ENCODE data around the gene ADCY3. TPM values are rescaled to one million over a fixed set of nuclear protein-coding genes. Genes with fewer than 3 reads are reported as not detected.

ADCY3 gene
- total and polyA plus RNA-seq, 10 of the 15 experiments (the other 5 are each of a cell fraction or from before 2014, with no cell fraction given), result 2.8 to 102 (median 50.4) TPM

DNA sequence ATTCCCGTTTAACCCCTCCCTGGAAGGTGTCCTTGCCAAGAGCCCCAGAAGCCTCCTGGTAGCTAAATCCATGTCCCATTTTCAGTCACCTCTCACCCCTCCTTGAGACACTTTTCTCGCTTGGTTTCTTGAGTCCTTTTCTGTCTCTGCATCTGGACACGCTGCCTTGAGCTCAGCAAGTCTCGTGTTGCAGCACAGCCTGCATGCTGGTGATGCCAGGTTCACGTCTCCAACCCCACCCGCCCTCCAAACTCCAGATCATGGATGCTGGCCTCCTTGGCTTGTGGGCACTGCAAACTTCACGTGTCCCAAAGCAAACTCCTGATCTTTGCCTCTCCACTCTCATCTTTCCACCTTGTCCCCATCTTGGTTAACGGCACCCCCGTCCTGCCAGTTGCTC lies 87.5 kb downstream of the ADCY3 start (continued):
- TF ChIP-seq EGR1 (IDR thresholded peaks at IDR 0.05; ENCODE audit: borderline replicate concordance in 1 of 2, low read depth in 2 of 2, low read length in 2 of 2) (no peak), HDAC2 (IDR thresholded peaks at IDR 0.05) (no peak), NR2F1 (conservative IDR thresholded peaks at IDR 0.05) (no peak), BRCA1 (IDR thresholded peaks at IDR 0.05; ENCODE audit: low read depth, low read length) (no peak)
- TF ChIP-seq, protein P1, sequence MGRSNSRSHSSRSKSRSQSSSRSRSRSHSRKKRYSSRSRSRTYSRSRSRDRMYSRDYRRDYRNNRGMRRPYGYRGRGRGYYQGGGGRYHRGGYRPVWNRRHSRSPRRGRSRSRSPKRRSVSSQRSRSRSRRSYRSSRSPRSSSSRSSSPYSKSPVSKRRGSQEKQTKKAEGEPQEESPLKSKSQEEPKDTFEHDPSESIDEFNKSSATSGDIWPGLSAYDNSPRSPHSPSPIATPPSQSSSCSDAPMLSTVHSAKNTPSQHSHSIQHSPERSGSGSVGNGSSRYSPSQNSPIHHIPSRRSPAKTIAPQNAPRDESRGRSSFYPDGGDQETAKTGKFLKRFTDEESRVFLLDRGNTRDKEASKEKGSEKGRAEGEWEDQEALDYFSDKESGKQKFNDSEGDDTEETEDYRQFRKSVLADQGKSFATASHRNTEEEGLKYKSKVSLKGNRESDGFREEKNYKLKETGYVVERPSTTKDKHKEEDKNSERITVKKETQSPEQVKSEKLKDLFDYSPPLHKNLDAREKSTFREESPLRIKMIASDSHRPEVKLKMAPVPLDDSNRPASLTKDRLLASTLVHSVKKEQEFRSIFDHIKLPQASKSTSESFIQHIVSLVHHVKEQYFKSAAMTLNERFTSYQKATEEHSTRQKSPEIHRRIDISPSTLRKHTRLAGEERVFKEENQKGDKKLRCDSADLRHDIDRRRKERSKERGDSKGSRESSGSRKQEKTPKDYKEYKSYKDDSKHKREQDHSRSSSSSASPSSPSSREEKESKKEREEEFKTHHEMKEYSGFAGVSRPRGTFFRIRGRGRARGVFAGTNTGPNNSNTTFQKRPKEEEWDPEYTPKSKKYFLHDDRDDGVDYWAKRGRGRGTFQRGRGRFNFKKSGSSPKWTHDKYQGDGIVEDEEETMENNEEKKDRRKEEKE (IDR thresholded peaks at IDR 0.05), result no peak
- TF ChIP-seq, protein P2, sequence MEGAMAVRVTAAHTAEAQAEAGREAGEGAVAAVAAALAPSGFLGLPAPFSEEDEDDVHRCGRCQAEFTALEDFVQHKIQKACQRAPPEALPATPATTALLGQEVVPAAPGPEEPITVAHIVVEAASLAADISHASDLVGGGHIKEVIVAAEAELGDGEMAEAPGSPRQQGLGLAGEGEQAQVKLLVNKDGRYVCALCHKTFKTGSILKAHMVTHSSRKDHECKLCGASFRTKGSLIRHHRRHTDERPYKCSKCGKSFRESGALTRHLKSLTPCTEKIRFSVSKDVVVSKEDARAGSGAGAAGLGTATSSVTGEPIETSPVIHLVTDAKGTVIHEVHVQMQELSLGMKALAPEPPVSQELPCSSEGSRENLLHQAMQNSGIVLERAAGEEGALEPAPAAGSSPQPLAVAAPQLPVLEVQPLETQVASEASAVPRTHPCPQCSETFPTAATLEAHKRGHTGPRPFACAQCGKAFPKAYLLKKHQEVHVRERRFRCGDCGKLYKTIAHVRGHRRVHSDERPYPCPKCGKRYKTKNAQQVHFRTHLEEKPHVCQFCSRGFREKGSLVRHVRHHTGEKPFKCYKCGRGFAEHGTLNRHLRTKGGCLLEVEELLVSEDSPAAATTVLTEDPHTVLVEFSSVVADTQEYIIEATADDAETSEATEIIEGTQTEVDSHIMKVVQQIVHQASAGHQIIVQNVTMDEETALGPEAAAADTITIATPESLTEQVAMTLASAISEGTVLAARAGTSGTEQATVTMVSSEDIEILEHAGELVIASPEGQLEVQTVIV (IDR thresholded peaks at IDR 0.05; ENCODE audit: borderline replicate concordance, partially characterized antibody), result no peak

DNA sequence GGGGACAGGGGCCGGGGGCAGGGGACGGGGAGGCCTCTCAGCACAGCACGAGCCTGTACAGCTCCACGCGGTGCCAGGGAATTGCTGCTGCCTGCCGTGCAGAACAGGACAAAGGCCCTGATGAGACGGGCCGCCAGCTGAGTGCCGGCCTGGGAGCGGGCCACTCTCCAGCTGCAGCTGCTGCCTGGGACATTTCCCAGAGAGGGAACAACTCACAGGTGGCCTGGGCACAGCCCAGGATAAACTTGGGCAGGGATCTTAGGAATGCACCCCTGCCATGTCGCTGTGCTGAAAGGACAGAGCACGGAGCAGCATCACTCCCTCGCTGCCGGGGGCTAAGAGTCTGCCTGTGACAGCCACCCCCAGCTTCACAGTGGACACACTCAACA lies 88.0 kb downstream of the ADCY3 start:
- ATAC-seq (no peak), DNase-seq (ENCODE audit: low read depth, low spot score) (no peak), FAIRE-seq (no peak)
- no peaks in the 10 kb centered on the region for H3K9me3 ChIP-seq (replicated peaks; ENCODE audit: control insufficient read depth, insufficient read depth, low read length)
- H2AFZ ChIP-seq (ENCODE audit: control insufficient read depth, low read depth, low read length), result no peak overlapping the region
- CTCF ChIA-PET, result interaction anchor here (1.7 kb wide), 1 partner anchor 421 kb away, joined by 6 read pairs; no protein-coding TSS in a partner anchor
- no peaks in the 10 kb centered on the region for H3K4me1 ChIP-seq (ENCODE audit: control insufficient read depth, insufficient read depth, low read length)
- H3K4me2 ChIP-seq (ENCODE audit: control insufficient read depth, insufficient read depth), result no peak overlapping the region
- POLR2A ChIA-PET, result no interaction called here
- no peak overlapping the region for H3K27ac ChIP-seq (ENCODE audit: control insufficient read depth, insufficient read depth)
- H3K27me3 ChIP-seq (replicated peaks in 1 of 2; ENCODE audit: control insufficient read depth in 2 of 2, insufficient read depth in 2 of 2, low read length in 1 of 2), result no peaks in the 10 kb centered on the region
- peaks cover 3 to 4% of the 10 kb centered on the region in 2 experiments; a peak in 3 of 4 replicates for H3K36me3 ChIP-seq (ENCODE audit: control insufficient read depth in 2 of 2, insufficient read depth in 2 of 2, low read length in 1 of 2)
- H3K4me3 ChIP-seq, result no peak overlapping the region
- H4K20me1 ChIP-seq (ENCODE audit: control insufficient read depth, insufficient read depth), result no peaks in the 10 kb centered on the region; the same call in 1 of the 2 replicates
- in situ Hi-C loops (cut with MboI) (no loop called here), intact Hi-C loops (cut with micrococcal nuclease; ENCODE audit: unreplicated experiment) (no loop called here)
- H3K9ac ChIP-seq (ENCODE audit: control insufficient read depth, insufficient read depth, low read length), result no peak overlapping the region
- SMC1A ChIA-PET (ENCODE audit: uncharacterized antibody, unreplicated experiment), result no interaction called here
- BruUV-seq (replicated peaks), result no TSS peak
- 98% methylated on average over 5 of the region's 14 CpGs for WGBS (ENCODE audit: insufficient coverage, insufficient replicate concordance, low lambda C conversion rate, missing lambda C conversion rate)
- no peaks in the 10 kb centered on the region for H3K79me2 ChIP-seq (ENCODE audit: control insufficient read depth, insufficient read depth, low read length)
- RAD21 ChIA-PET (ENCODE audit: unreplicated experiment), result no interaction called here
- TF ChIP-seq DPF2 (IDR thresholded peaks at IDR 0.05) (no peak), NRF1 (conservative IDR thresholded peaks at IDR 0.05; ENCODE audit: low read depth, low read length) (no peak), ETV6 (conservative IDR thresholded peaks at IDR 0.05 in 1 of 2, IDR thresholded peaks at IDR 0.05 in 1 of 2; ENCODE audit: borderline replicate concordance in 1 of 2, low read depth in 1 of 2) (no peak), MTA3 (IDR thresholded peaks at IDR 0.05; ENCODE audit: borderline replicate concordance, low read length) (no peak), JUND (IDR thresholded peaks at IDR 0.05; ENCODE audit: low read depth, low read length) (no peak)
- TF ChIP-seq, protein P3, sequence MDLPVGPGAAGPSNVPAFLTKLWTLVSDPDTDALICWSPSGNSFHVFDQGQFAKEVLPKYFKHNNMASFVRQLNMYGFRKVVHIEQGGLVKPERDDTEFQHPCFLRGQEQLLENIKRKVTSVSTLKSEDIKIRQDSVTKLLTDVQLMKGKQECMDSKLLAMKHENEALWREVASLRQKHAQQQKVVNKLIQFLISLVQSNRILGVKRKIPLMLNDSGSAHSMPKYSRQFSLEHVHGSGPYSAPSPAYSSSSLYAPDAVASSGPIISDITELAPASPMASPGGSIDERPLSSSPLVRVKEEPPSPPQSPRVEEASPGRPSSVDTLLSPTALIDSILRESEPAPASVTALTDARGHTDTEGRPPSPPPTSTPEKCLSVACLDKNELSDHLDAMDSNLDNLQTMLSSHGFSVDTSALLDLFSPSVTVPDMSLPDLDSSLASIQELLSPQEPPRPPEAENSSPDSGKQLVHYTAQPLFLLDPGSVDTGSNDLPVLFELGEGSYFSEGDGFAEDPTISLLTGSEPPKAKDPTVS (IDR thresholded peaks at IDR 0.05; ENCODE audit: low read depth, low read length), result no peak
- TF ChIP-seq, protein P4, sequence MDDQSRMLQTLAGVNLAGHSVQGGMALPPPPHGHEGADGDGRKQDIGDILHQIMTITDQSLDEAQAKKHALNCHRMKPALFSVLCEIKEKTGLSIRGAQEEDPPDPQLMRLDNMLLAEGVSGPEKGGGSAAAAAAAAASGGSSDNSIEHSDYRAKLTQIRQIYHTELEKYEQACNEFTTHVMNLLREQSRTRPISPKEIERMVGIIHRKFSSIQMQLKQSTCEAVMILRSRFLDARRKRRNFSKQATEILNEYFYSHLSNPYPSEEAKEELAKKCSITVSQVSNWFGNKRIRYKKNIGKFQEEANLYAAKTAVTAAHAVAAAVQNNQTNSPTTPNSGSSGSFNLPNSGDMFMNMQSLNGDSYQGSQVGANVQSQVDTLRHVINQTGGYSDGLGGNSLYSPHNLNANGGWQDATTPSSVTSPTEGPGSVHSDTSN (IDR thresholded peaks at IDR 0.05; ENCODE audit: insufficient replicate concordance, low read depth, low read length), result no peak
- TF ChIP-seq, protein P5, sequence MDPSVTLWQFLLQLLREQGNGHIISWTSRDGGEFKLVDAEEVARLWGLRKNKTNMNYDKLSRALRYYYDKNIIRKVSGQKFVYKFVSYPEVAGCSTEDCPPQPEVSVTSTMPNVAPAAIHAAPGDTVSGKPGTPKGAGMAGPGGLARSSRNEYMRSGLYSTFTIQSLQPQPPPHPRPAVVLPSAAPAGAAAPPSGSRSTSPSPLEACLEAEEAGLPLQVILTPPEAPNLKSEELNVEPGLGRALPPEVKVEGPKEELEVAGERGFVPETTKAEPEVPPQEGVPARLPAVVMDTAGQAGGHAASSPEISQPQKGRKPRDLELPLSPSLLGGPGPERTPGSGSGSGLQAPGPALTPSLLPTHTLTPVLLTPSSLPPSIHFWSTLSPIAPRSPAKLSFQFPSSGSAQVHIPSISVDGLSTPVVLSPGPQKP (IDR thresholded peaks at IDR 0.05; ENCODE audit: low read depth, low read length), result no peak
